ENCODE results near the gene ZNF316. TPM values are rescaled to one million over a fixed set of nuclear protein-coding genes. Genes with fewer than 3 reads are reported as not detected.
A peak's percentile ranks its signal among the peaks of the same experiment; 100 is the strongest.

ZNF316 gene
- total RNA-seq, 1 donor from 2014 or later, result 16.3 TPM

DNA sequence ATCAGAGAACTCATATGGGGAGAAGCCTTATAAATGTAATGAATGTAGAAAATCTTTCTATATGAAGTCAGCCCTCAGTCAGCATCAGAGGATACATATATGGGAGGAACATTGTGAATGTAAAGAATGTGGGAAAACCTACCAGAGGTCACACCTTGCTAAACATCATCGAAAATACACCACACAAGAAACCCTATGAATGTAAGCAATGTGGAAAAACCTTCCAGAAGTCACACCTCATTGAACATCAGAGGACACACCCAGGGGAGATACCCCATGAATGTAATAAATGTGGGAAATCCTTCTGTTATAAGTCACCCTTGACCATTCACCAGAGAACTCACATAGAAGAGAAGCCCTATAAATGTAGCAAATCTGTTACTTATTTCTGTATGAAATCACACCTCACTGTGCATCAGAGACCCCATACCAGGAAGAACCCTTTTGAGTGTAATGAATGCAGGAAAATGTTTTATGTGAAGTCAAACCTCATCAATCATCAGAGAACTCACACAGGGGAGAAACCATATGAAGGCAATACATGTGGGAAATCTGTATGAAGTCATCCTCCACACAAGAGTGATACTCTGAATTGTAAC, 38.8 kb downstream of the ZNF316 start:
- TF ChIP-seq, protein P1, sequence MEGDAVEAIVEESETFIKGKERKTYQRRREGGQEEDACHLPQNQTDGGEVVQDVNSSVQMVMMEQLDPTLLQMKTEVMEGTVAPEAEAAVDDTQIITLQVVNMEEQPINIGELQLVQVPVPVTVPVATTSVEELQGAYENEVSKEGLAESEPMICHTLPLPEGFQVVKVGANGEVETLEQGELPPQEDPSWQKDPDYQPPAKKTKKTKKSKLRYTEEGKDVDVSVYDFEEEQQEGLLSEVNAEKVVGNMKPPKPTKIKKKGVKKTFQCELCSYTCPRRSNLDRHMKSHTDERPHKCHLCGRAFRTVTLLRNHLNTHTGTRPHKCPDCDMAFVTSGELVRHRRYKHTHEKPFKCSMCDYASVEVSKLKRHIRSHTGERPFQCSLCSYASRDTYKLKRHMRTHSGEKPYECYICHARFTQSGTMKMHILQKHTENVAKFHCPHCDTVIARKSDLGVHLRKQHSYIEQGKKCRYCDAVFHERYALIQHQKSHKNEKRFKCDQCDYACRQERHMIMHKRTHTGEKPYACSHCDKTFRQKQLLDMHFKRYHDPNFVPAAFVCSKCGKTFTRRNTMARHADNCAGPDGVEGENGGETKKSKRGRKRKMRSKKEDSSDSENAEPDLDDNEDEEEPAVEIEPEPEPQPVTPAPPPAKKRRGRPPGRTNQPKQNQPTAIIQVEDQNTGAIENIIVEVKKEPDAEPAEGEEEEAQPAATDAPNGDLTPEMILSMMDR (IDR thresholded peaks at IDR 0.05; ENCODE audit: insufficient read depth, low read length, severe bottlenecking), result no peak
- Histone ChIP-seq H3K36me3 (ENCODE audit: control insufficient read depth, insufficient read depth, low read length) (no peaks in the 10 kb centered on the region), H3K27me3 (ENCODE audit: control insufficient read depth, insufficient read depth, low read length) (no peaks in the 10 kb centered on the region), H3K4me3 (ENCODE audit: low read depth, low read length) (no peak overlapping the region)
- FAIRE-seq (no peak), DNase-seq (ENCODE audit: low read depth) (no peak)

DNA sequence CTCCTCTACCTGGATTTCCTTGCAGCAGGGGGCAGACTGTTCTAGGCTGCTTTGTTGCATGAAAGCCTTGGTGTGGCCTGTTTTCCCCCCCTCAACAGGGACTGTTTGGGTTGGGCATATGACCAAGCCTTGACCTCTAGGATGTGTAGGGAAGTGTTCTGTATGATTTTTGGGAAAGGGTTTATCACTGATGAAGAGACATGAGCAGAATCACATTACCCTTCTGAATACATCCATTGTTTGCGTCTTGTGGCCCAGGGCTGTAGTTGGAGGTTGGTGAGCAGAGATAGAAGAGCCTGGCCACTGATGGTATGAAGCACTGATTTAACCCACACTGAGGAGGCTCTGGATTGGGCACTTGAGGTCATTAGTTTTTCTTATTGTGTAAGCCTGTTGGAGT, 43.0 kb downstream of the ZNF316 start:
- TF ChIP-seq, protein P1 (IDR thresholded peaks at IDR 0.05; ENCODE audit: insufficient read depth, low read length, severe bottlenecking), result no peak
- DNase-seq (ENCODE audit: low read depth) (no peak), FAIRE-seq (no peak)
- Histone ChIP-seq H3K27me3 (ENCODE audit: control insufficient read depth, insufficient read depth, low read length) (no peaks in the 10 kb centered on the region), H3K4me3 (ENCODE audit: low read depth, low read length) (no peak overlapping the region), H3K36me3 (ENCODE audit: control insufficient read depth, insufficient read depth, low read length) (no peaks in the 10 kb centered on the region)

DNA sequence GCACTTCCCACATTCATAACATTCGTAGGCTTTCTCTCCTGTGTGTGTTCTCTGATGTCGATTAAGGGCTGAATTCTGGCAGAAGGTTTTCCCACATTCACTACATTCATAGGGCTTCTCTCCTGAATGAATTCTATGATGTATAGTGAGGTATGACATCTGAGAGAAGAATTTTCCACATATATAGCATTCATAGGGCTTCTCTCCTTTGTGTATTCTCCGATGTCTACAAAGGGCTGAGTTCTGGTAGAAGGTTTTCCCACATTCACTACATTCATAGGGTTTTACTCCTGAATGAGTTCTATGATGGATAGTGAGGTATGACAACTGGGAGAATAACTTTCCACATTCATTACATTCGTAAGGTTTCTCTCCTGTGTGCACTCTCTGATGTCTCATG, 54.0 kb downstream of the ZNF316 start:
- no peak overlapping the region for H3K4me3 ChIP-seq (ENCODE audit: low read depth, low read length)
- no peak for DNase-seq (ENCODE audit: low read depth)
- H3K36me3 ChIP-seq (ENCODE audit: control insufficient read depth, insufficient read depth, low read length), result peaks cover 37% of the 10 kb centered on the region
- TF ChIP-seq, protein P1 (IDR thresholded peaks at IDR 0.05; ENCODE audit: insufficient read depth, low read length, severe bottlenecking), result no peak
- FAIRE-seq, result no peak
- no peaks in the 10 kb centered on the region for H3K27me3 ChIP-seq (ENCODE audit: control insufficient read depth, insufficient read depth, low read length)

DNA sequence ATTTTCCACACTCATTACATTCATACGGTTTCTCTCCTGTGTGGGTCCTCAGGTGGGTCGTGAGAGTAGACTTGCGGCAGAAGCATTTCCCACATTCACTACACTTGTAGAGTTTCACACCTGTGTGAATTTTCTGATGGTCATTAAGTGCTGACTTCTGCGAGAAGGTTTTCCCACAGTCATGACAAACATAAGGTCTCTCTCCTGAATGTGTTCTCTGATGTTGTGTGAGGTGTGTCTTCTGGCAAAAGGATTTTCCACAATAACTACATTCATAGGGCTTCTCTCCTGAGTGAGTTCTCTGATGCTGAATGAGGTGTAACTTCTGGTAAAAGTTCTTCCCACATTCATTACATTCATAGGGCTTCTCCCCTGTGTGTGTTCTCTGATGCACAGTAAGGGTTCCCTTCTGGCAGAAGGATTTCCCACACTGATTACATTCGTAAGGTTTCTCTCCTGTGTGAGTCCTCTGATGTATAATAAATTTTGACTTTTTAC, 54.5 kb downstream of the ZNF316 start:
- H3K27me3 ChIP-seq (ENCODE audit: control insufficient read depth, insufficient read depth, low read length), result no peaks in the 10 kb centered on the region
- H3K36me3 ChIP-seq (ENCODE audit: control insufficient read depth, insufficient read depth, low read length), result peaks cover 40% of the 10 kb centered on the region
- TF ChIP-seq, protein P1 (IDR thresholded peaks at IDR 0.05; ENCODE audit: insufficient read depth, low read length, severe bottlenecking), result no peak
- H3K4me3 ChIP-seq (ENCODE audit: low read depth, low read length), result no peak overlapping the region
- FAIRE-seq, result peak; percentile 40
- peak; percentile 22 for DNase-seq (ENCODE audit: low read depth)

DNA sequence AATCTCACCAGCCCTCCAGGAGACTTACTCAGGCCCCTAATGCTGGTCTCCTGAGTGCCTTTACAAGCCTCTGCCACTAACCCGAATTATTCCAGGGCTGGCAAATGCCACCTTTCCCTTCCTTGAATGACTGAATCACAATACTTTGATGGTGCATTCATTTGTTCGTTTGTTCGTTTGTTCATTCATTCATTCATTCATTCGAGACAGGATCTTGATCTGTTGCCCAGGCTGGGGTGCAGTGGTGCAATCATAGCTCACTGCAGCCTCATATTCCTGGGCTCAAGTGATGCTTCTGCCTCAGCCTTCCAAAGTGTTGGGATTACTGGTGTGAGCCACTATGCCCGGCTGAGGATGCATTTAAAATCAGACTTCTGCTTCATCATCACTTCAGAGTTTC, 63.7 kb downstream of the ZNF316 start:
- no peak for DNase-seq (ENCODE audit: low read depth)
- TF ChIP-seq, protein P1 (IDR thresholded peaks at IDR 0.05; ENCODE audit: insufficient read depth, low read length, severe bottlenecking), result no peak
- no peak for FAIRE-seq
- no peak overlapping the region for H3K4me3 ChIP-seq (ENCODE audit: low read depth, low read length)
- peaks cover 33% of the 10 kb centered on the region for H3K36me3 ChIP-seq (ENCODE audit: control insufficient read depth, insufficient read depth, low read length)
- H3K27me3 ChIP-seq (ENCODE audit: control insufficient read depth, insufficient read depth, low read length), result no peaks in the 10 kb centered on the region

DNA sequence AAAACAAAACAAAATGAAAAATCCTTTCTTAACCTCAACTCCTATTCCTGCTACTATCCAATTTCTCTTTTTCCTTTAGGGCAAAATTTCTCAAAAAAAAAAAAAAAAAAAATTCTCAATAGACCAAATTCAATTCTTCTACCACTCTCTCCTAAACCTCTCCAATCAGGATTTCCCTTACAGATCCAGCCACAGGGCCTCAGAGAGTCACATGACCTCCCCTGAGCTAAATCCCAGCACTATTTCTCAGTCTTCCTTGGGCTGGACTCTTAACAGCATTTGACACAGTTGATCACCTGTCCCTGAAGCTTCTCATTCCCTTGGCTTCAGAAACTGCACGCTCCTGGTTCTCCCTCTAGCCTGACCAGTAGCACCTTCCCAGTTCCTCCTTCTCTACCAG, 64.7 kb downstream of the ZNF316 start:
- FAIRE-seq (no peak), DNase-seq (ENCODE audit: low read depth) (no peak)
- no peaks in the 10 kb centered on the region for H3K27me3 ChIP-seq (ENCODE audit: control insufficient read depth, insufficient read depth, low read length)
- H3K36me3 ChIP-seq (ENCODE audit: control insufficient read depth, insufficient read depth, low read length), result peaks cover 28% of the 10 kb centered on the region
- no peak overlapping the region for H3K4me3 ChIP-seq (ENCODE audit: low read depth, low read length)
- TF ChIP-seq, protein P1 (IDR thresholded peaks at IDR 0.05; ENCODE audit: insufficient read depth, low read length, severe bottlenecking), result no peak
